B cell (primary cell): ENCODE results near the gene LIN37. TPM values are rescaled to one million over a fixed set of nuclear protein-coding genes. Genes with fewer than 3 reads are reported as not detected.

Source experiments
- ATAC-seq: fragments of 200-7000 bp; cut with Tn5 transposase; one replicate; pipeline ENCODE4 v1.10.0; 2021; ENCODE audit warnings: low read depth, mild to moderate bottlenecking, moderate number of reproducible peaks, moderate library complexity
- CTCF ChIA-PET: fragments of 350-600 bp; sonication (Branson Sonifier 250); formaldehyde crosslinking; loops from one replicate; lab custom pipeline; 2021; ENCODE audit warnings: antibody characterized with exemption, inconsistent platforms; lab: Charles Lee
- POLR2A ChIA-PET: fragments of 350-600 bp; sonication (Branson Sonifier 250); formaldehyde crosslinking; loops from one replicate; lab custom pipeline; 2021; ENCODE audit warnings: antibody characterized with exemption; lab: Charles Lee
- DNase-seq: peaks from one replicate; pipeline ENCODE4 v3.0.0; 2013
- H2AFZ ChIP-seq: 2 replicates; pipeline ENCODE4 v1.6.1; 2012; ENCODE audit warnings: mild to moderate bottlenecking, low read depth, low read length; ENCODE audit not compliant: insufficient read depth, poor library complexity, severe bottlenecking
- H3K27ac ChIP-seq, 2 donors: 1 replicate in 1 of 2; 2 replicates in 1 of 2; pipeline ENCODE4 v1.5.1; 2012 to 2013; ENCODE audit warnings: low read length in 2 of 2, mild to moderate bottlenecking in 2 of 2, moderate library complexity in 1 of 2
- H3K27me3 ChIP-seq, 4 experiments: fragments of 200-600 bp in 1 of 4; sonication (generic) in 1 of 4; replicated peaks in 1 of 4; 1 replicate in 2 of 4; 2 replicates in 2 of 4; pipeline versions ENCODE4 v1.6.1 to v1.7.0; 2013 to 2016; ENCODE audit warnings: low read length in 3 of 4, mild to moderate bottlenecking in 2 of 4, mixed read lengths in 1 of 4, moderate library complexity in 1 of 4; ENCODE audit not compliant: insufficient read depth in 4 of 4, control insufficient read depth in 3 of 4; ENCODE audit errors: control extremely low read depth in 1 of 4
- H3K36me3 ChIP-seq, 2 experiments: replicated peaks in 1 of 2; 1 replicate in 1 of 2; 2 replicates in 1 of 2; pipeline versions ENCODE4 v1.6.1 to v1.7.1; 2013; ENCODE audit warnings: low read length in 1 of 2; ENCODE audit not compliant: insufficient read depth in 2 of 2, control insufficient read depth in 1 of 2; ENCODE audit errors: control extremely low read depth in 1 of 2, extremely low read depth in 1 of 2
- H3K4me1 ChIP-seq, 2 donors: fragments of 200-600 bp in 1 of 2; sonication (generic) in 1 of 2; 1 replicate in 1 of 2; 2 replicates in 1 of 2; pipeline versions ENCODE4 v1.5.1 to v1.6.1; 2013 to 2017; ENCODE audit warnings: low read length in 2 of 2; ENCODE audit not compliant: control insufficient read depth in 2 of 2, insufficient read depth in 2 of 2
- H3K4me2 ChIP-seq: replicated peaks from 2 replicates; pipeline ENCODE3; 2012; ENCODE audit warnings: mild to moderate bottlenecking, low read depth, low read length; ENCODE audit not compliant: poor library complexity, severe bottlenecking
- H3K4me3 ChIP-seq, 5 experiments: fragments of 200-600 bp in 1 of 5; sonication (generic) in 1 of 5; 1 replicate in 3 of 5; 2 replicates in 2 of 5; pipeline versions ENCODE4 v1.5.1 to v1.7.0; 2011 to 2016; ENCODE audit warnings: low read length in 4 of 5, mild to moderate bottlenecking in 4 of 5, low read depth in 2 of 5, control low read depth in 1 of 5, moderate library complexity in 1 of 5; ENCODE audit not compliant: insufficient read depth in 1 of 5; ENCODE audit errors: control extremely low read depth in 1 of 5, extremely low read depth in 1 of 5
- H3K79me2 ChIP-seq: fragments of 200-600 bp; sonication (generic); one replicate; pipeline ENCODE4 v1.6.0; 2016; ENCODE audit warnings: low read length; ENCODE audit not compliant: control insufficient read depth, insufficient read depth
- H3K9ac ChIP-seq: fragments of 200-600 bp; sonication (generic); 2 replicates; pipeline ENCODE4 v1.6.1; 2017; ENCODE audit warnings: mild to moderate bottlenecking, low read length, moderate library complexity
- H3K9me3 ChIP-seq, 3 donors: one replicate each; pipeline versions ENCODE4 v1.6.1 to v1.7.1; 2013; ENCODE audit warnings: low read length in 2 of 3; ENCODE audit not compliant: control insufficient read depth in 2 of 3, insufficient read depth in 1 of 3; ENCODE audit errors: control extremely low read depth in 1 of 3
- H4K20me1 ChIP-seq: 2 replicates; pipeline ENCODE4 v1.6.0; 2012; ENCODE audit warnings: mild to moderate bottlenecking, low read length; ENCODE audit not compliant: insufficient read depth, control insufficient read depth, poor library complexity, severe bottlenecking
- H3K27ac Mint-ChIP-seq: one replicate; pipeline ENCODE4 v1.8.0; 2021; ENCODE audit warnings: mixed read lengths
- H3K27me3 Mint-ChIP-seq: one replicate; pipeline ENCODE4 v1.8.0; 2021; ENCODE audit warnings: mixed read lengths
- H3K4me1 Mint-ChIP-seq: one replicate; pipeline ENCODE4 v1.8.0; 2021; ENCODE audit warnings: mixed read lengths
- H3K4me3 Mint-ChIP-seq: one replicate; pipeline ENCODE4 v1.8.0; 2021; ENCODE audit warnings: mixed read lengths
- H3K9me3 Mint-ChIP-seq: one replicate; pipeline ENCODE4 v1.8.0; 2022; ENCODE audit warnings: mixed read lengths; ENCODE audit not compliant: insufficient read depth
- CTCF ChIP-seq: fragments of 200-600 bp; IDR thresholded peaks from one replicate; pipeline ENCODE4 v1.8.0; 2022; ENCODE audit warnings: antibody characterized with exemption, mild to moderate bottlenecking
- EZH2 ChIP-seq: IDR thresholded peaks from 2 replicates; pipeline ENCODE4 v1.6.1; 2012; ENCODE audit warnings: borderline replicate concordance, low read depth, mild to moderate bottlenecking, moderate library complexity, low read length; ENCODE audit not compliant: insufficient read depth, poor library complexity, severe bottlenecking
- WGBS: methylation state at CpG from one replicate; pipeline ENCODE4 v1.1.5; 2013; ENCODE audit warnings: missing lambda C conversion rate; ENCODE audit not compliant: insufficient coverage; 5-methylcytosine and 5-hydroxymethylcytosine counted together
- intact Hi-C: fragments of 100-400 bp; cut with micrococcal nuclease; formaldehyde crosslinking; loops from one replicate; pipeline ENCODE4 v1.10.0; 2022
- polyA plus RNA-seq: library from polyadenylated mRNA; depleted of rRNA; stranded (reverse); fragments of >200 nt; gene quantifications from 2 replicates; pipeline ENCODE4 v1.2.3, GENCODE V29; 2012
- total RNA-seq, 2 donors: library from RNA; stranded (reverse); fragments of 120-200 nt in 1 of 2; gene quantifications; 1 replicate in 1 of 2; 2 replicates in 1 of 2; pipeline versions ENCODE4 v1.2.3 to v1.2.4, GENCODE V29; 2013 to 2022

Gene LIN37
- total and polyA plus RNA-seq, 2 donors (not counting 1 experiment from before 2014, with no cell fraction given): 22.3 to 64.1 TPM

- Histone ChIP-seq H3K27ac (no peak overlapping the region), H3K9me3 (no peaks in the 10 kb centered on the region), H3K9ac (no peak overlapping the region), H3K79me2 (peaks cover 49% of the 10 kb centered on the region), H3K36me3 (peaks cover 5 to 80% of the 10 kb centered on the region in 2 experiments), H4K20me1 (peaks cover 46% of the 10 kb centered on the region), H2AFZ (no peak overlapping the region), H3K4me2 (no peak overlapping the region), H3K27me3 (no peaks in the 10 kb centered on the region), H3K4me3 (no peak overlapping the region), H3K4me1 (no peaks in the 10 kb centered on the region)
- POLR2A ChIA-PET: no interaction called here
- TF ChIP-seq CTCF: no peak
- no peak for TF ChIP-seq EZH2
- intact Hi-C loops: no loop called here
- H3K9me3 Mint-ChIP-seq: no peaks in the 10 kb centered on the region
- H3K4me3 Mint-ChIP-seq: no peak overlapping the region
- peaks cover 8% of the 10 kb centered on the region for H3K4me1 Mint-ChIP-seq
- DNase-seq (no peak), ATAC-seq (no peak)
- 98% methylated on average over 9 of the region's 9 CpGs for WGBS
- H3K27ac Mint-ChIP-seq: no peak overlapping the region
- H3K27me3 Mint-ChIP-seq: no peaks in the 10 kb centered on the region
- CTCF ChIA-PET: no interaction called here
These were observed 17.0 kb upstream of the LIN37 start for GRCh38 chr19:35731353-35731752.

GRCh38 chr19:35731779-35732405 lies 16.5 kb upstream of the LIN37 start:
- H4K20me1 ChIP-seq: peaks cover 46% of the 10 kb centered on the region
- POLR2A ChIA-PET: interaction anchor here (0.7 kb wide), 1 partner anchor 9 kb away, joined by 3 read pairs; no protein-coding TSS in a partner anchor
- no peaks in the 10 kb centered on the region for H3K9me3 ChIP-seq
- peaks cover 49% of the 10 kb centered on the region for H3K79me2 ChIP-seq
- 96% methylated on average over 11 of the region's 21 CpGs for WGBS
- peaks cover 12% of the 10 kb centered on the region for H3K4me1 Mint-ChIP-seq
- H3K27me3 ChIP-seq: no peaks in the 10 kb centered on the region
- no peak overlapping the region for H3K4me3 Mint-ChIP-seq
- no peak overlapping the region for H3K27ac Mint-ChIP-seq
- no peak overlapping the region for H3K4me3 ChIP-seq
- ATAC-seq (no peak), DNase-seq (no peak)
- H3K4me1 ChIP-seq: peaks cover under 1 to 5% of the 10 kb centered on the region in 2 donors
- H3K27ac ChIP-seq: no peak overlapping the region
- no peak overlapping the region for H2AFZ ChIP-seq
- TF ChIP-seq EZH2 (no peak), CTCF (no peak)
- H3K36me3 ChIP-seq: peaks cover 5 to 82% of the 10 kb centered on the region in 2 experiments
- H3K9me3 Mint-ChIP-seq: no peaks in the 10 kb centered on the region
- H3K9ac ChIP-seq: no peak overlapping the region
- CTCF ChIA-PET: interaction anchor here (1.0 kb wide), 1 partner anchor 9 kb away, joined by 4 read pairs; no protein-coding TSS in a partner anchor
- H3K4me2 ChIP-seq: no peak overlapping the region
- intact Hi-C loops: no loop called here
- H3K27me3 Mint-ChIP-seq: no peaks in the 10 kb centered on the region
